GM21737 (cell line): ENCODE results near the gene TMUB2.
A peak's percentile ranks its signal among the peaks of the same experiment; 100 is the strongest.
"Not testable (repeated sequence)": the region's sequence is repeated elsewhere in the genome, so short reads cannot be mapped to it uniquely, and the experiment has no call there.

Source experiments
- ATAC-seq: cut with Tn5 transposase; IDR thresholded peaks from one replicate; pipeline ENCODE4 v1.9.1; 2021; ENCODE audit warnings: mild to moderate bottlenecking, moderate library complexity; ENCODE audit not compliant: unreplicated experiment

TMUB2 gene

GRCh38 chr17:44218344-44219107, 31.8 kb downstream of the TMUB2 start:
- peak; percentile 29 for ATAC-seq

DNA sequence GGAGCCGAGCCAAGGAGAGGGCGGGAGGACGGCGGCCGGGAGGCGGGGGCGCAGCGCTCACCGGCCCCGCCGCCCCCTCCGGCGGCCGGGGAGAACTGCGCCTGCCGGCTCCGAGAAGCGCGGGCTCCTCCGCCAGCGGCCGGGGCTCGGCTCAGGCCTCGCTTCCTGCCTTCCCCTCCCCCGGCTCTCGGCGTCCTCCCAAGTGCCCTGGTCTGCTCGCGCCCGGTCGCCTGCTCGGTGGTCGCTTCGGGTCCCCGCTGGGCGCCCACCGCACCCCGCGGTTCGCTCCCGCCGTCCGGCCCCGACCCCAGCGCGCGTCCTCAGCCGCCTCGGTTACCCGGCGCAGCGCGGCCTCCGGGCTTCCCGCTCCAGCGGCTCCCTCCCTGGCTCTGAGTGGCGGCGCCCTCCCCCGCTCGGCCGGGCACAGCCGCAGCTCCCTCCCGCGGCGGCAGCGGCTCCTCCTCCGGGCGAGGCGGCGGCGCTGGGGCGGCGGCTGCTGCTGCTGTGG, 32.4 kb downstream of the TMUB2 start:
- ATAC-seq: peak; percentile 35

- peak; percentile 7 for ATAC-seq
Observed at GRCh38 chr17:44219616-44220212, 32.9 kb downstream of the TMUB2 start, which contains the start of gene UBTF. Gene UBTF, minus strand, starts transcription at chr17:44219675. Its CDS starts 1,446 bp downstream, at chr17:44218229.

- ATAC-seq: peak; percentile 9
Observed at GRCh38 chr17:44220213-44221083, 33.7 kb downstream of the TMUB2 start.

DNA sequence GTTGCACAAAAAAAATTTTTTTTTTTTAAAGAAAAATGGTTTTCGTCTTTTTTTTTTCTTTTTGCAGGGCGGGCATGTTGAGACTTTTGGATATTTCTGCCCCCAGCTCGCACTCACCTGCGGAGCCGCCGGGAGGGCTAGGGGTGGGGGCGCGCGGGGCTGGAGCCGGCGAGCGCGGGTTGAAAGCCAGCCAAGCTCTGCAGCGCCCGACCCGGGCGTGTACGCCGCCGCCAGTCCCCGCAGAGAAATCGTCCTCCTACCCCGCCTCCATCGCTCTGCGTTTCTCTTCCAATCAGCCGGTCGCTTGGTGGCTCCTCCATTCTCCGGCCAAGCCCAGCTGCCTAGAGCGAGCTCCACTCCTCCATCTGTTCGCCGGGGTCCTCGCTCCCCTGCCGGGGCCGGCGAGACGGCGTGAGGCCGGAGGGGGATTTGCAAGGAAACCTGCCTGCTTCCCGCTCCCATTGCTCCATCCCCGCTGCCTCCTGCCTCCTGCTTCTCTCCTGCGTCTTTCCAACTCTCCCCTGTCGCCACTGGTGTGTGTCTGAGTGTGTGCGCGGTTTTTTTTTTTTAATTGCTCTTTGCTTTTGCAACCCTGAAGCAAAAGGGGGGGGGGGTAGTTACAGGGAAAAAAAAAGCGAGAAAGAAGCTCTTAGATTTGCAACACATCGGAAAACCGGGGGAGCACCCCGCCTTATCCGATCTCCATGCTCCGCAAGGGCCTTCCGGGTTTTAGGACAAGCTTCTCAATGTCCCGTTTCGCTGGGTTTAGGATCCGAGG, 34.5 kb downstream of the TMUB2 start:
- ATAC-seq: no peak

DNA sequence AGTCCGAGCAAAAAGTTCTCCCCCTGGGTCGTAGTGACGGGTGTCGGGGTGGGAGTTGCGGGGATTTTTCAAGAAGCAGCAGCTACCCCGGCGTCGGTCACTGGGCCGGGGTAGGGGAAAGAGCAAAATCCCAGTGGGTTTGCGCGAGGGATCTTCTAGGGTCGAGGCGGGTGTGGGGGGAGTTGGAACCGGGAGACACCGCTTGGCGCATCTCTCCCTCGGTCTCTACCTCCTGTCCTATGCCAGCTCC, 35.0 kb downstream of the TMUB2 start:
- no peak for ATAC-seq

- no peak for ATAC-seq
Observed at GRCh38 chr17:44222112-44222869, 35.5 kb downstream of the TMUB2 start.

- ATAC-seq: no peak
Observed at GRCh38 chr17:44223541-44224071, 36.8 kb downstream of the TMUB2 start.

DNA sequence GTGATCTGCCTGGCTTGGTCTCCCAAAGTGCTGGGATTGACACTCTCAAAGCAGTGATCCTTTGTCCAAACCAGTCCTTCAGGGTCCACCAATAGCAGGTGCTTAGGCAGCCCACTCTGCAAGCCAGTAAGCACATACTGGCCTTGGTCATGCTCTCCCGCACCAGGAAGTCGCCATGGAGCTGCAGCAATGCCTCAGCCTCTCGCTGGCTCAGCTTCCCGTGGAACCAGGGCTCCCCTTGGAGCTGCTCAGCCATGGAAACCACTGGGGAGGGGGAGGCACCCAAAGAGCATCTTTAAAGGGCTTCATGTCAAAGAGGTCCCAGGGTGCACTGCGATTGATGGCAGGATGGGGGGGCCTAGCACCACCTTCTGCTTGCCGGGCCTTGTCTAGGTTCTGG, 42.3 kb downstream of the TMUB2 start:
- ATAC-seq: no peak

DNA sequence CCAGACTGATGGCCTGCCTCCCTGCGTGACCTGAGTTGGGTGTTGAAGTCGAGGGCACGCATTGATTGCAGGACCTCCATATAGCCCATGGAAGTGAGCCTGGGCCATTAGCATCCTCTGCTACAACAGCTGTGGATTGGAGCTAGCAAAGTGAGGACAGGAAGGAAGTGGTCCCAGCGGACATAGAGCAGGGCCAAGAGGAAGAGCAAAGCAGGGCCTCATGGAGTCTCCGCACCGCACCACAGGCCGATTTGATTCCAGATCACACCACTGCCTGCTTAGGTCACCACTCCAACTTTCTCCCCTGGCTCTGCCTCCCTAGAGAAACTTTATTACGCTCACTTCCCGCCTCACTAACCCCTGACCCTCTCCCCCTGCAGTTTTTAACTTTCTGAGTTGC, 43.4 kb downstream of the TMUB2 start:
- no peak for ATAC-seq

- no peak for ATAC-seq
Observed at GRCh38 chr17:44232061-44232460, 45.3 kb downstream of the TMUB2 start.

DNA sequence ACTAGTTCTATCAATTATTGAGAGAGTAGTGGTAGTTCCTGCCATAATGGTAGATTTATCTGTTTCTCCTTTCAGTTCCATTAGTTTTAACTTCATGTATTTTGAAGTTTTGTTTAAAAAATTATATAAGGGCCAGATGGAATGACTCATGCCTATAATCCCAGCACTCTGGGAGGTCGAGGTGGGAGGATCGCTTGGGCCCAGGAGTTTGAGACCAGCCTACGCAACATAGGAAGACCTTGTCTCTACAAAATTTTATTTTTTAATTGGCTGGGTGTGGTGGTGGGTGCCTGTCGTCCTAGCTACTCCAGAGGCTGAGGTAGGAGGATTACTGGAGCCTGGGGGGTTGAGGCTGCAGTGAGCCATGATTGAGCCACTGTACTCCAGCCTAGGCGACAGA, 46.8 kb downstream of the TMUB2 start:
- no peak for ATAC-seq

- no peak for ATAC-seq
Observed at GRCh38 chr17:44235583-44235936, 48.8 kb downstream of the TMUB2 start.

DNA sequence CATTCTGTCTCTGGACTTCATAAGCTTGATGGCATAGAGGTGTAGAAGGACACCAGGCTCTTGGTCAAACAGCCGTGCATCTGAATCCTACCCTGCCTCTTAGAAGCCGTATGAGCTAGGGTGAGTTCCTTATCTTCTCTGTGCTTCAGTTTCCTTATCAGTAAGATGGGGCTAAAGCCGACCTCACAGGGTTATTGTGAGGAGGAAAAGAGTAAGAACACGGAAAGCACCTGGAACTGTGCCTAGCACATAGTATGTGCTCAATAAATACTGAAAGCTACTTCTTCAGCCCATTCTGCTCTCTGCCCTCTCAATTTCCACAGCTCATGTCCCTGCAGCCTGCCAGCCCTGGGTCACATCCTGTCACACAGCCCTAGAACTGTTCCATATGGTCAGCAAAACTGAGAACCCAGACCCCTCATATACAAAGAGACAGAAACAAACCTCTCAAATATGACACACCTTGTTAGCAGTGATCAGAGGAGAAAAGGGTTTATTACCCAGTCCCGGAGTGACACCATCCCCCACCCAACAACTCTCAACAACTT, 49.7 kb downstream of the TMUB2 start:
- no peak for ATAC-seq

- ATAC-seq: not testable (repeated sequence)
Observed at GRCh38 chr17:44237886-44238285, 51.1 kb downstream of the TMUB2 start.

DNA sequence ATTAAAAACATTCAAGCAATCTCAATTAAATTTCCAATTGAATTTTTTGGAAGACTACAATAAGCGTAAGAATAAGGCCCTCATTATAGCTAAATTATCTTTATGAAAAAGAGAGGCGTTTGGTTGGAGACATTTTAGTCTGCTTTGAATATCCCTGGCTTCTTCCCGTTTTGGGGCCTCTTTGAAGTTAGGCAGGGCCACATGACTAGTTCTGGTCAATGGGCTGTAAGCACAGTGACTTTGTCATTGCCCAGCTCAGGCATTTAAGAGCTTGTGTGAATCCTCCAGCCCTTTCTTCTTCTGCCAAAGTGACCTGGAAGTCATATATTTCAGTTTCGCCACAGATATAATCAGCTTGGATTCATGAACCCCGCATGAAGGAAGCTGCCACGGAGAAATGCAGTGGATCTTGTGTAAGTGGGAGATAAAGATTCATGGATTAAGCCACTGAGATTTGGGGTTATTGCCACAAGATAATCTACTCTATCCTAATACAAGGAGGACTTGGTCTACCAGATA, 54.4 kb downstream of the TMUB2 start:
- no peak for ATAC-seq
